Activated CD4-positive, CD25-positive, alpha-beta regulatory T cell treated with anti-CD3 and anti-CD28 coated beads, Interleukin-2, amount 50 U/mL, for 16 hours (primary cell): ENCODE data around the gene ELMO1.

Experiments used
- DNase-seq: peaks from one replicate; pipeline ENCODE4 v3.0.0-alpha.2; 2020; ENCODE audit warnings: low read depth, low spot score

The ELMO1 gene

DNA sequence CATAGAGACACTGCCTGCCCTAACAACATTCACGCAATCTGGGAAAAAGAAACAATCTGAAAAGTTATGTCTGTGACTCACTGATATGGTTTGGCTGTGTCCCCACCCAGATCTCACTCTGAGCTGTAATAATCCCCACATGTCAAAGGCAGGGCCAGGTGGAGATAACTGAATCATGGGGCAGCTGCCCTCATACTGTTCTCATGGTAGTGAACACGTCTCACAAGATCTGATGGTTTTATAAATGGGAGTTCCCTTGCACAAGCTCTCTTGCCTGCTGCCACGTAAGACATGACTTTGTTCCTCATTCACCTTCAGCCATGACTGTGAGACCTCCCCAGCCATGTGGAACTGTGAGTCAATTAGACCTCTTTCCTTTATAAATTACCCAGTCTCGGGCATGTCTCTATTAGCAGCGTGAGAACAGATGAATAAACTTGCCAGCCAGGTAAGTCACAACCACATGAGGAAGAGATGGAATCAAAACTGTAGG lies 382.8 kb downstream of the ELMO1 start:
- no peak for DNase-seq

DNA sequence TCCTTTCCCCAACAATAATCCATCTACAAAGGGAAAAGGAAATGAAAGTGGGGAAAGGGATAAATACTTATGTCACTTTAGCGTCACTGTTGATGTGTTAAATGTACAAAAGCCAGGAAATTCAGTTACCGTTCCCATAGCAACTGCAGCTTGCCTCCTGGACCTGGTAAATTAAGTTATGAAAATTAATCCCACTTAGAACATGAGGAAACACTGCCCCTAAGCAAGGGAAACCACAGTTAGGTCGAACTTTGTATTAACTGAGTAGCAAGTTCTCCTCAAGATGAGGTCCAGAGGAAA lies 386.2 kb downstream of the ELMO1 start:
- no peak for DNase-seq

DNA sequence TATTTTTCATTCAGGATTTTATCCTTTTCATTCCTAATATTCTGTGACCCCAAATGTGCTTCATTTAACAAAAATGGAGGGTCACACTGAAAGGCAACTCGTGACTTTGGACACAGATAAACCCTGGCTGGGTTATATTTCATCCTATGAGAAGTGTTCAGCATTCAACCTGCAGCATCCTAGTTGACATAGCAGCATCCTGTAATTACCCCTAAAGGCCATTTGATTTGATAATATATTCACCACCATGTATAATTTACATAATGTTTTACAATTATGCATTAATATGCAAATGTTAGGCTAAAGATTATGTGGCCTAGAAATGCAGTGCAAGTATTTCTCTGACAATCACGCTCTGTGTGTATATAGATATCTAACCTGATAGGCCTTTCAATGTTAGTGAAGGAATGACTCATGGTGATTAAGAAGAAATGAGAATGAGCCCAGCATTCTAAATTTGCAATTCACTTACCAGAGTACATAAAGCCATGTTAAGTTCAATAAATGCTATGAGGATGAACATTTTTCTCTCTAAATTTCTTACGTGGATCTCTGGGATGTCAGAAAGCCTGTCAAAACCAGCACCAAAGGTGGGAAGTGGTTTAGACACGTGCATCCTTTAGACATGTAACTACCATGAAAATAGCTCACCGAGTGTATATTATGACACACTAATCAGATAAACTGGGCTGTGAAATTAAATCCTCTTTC lies 386.7 kb downstream of the ELMO1 start:
- no peak for DNase-seq

DNA sequence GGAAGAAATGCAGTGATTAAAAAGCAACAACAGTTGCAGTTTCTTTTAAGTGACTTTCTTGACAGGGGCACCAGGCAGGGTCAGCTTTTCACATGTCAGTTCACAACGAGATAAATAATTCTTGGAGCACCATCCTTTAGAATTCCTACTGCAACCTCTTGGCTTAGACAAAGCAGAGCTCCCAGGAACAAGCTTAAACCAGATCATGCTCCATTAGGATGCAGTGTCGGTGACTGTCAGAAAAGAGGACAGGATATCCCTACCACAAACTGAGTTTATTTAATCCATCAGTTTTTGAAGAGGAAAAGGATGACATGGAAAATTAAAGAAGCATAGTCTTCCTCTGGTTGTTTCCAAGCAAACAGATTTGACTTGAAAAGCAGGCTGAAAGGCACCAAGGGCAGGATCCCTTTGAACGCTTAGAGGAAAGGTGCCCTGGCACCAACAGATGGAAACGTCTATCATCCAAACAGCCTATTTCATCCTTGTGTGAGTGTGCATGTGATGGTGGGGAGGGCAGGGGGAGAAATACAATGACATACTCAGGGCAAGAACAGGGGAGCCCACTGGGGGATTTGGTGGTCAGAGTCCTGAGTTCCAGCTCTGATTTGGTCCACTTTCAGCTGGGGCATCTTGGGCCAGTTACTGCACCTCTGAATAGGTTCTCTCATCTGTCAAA lies 392.3 kb downstream of the ELMO1 start:
- DNase-seq = no peak

DNA sequence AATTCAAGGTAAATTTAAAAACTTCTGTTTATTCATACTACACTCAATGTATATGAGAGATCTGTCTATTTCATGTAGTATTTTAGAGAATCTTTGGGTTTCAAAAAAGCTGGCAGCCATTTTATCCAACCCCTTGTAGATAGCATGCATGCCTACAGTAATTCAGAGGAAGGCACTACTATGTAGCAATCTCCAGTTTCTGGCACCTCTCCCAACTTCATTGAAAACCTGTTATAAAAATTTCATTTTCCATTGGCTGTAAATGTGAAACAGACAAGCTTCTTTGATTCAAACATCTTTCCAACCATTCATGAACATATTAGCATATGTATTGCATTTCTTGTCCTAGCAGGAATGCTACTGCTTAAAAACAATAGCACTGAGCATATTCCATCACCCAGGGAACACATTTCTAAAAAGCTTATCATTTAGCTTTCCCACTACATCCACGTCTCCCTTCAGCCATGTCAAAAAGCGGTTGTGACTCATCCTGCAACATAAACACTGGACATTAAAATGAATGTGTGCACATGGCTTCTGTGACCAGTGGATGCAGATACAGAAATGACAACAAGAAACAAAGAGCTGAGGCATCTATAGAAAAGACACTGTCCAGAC lies 393.9 kb downstream of the ELMO1 start:
- DNase-seq = no peak

DNA sequence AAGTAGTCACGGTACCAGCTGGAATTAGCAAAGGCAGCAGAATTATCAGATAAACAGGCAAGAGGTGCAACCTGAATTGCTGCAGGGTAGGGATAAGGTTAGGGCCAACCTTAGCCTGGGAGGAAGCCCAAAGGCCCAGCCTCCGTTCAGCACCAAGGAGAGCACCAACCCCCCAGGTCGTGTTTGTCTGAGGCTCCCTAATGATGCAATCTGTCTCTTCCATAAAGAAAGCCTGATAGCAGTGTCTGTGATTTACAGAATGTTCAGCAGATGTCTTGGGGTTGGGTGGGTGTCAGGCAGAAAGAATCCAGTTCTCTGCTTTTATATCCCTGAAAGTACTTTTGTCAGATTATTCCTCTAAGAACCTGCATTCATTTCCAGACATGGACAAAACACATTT lies 396.0 kb downstream of the ELMO1 start:
- no peak for DNase-seq

DNA sequence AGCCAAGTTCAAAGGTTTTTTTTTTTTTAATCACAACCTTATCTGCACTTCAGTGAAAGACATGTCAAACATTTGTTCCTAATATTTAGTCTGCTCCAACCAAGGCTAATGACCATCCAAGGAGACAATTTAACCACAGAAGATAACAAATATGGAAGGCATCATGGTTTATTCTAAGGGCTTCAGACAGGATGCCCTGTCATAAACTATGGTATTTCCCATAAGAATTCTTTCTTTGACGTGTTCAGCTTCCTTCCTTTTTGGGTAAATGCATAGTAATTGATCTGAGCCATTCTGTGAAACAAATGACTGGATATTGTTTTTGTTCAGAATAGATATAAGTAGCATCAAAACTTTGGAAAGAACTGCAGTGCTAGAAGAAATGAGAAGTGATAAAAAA lies 397.9 kb downstream of the ELMO1 start:
- DNase-seq = no peak

DNA sequence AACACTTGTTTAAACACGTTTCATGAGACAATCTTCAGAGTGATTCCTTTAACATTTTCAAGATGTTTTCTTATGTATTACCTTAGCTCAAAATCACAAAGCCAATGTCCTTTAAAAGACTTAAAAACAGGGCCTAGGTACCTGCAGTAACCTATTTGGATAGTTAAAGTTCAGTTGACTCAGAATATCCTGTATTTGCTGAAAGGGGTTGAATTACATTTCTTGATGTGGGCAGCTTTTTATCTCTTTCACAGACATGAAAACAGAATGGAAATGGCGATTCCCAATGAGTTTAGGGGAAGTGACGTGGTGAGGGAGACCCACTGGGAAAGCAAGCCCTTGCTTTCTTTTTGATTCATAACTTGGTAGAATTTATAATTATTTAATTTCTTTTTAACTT lies 400.0 kb downstream of the ELMO1 start:
- DNase-seq = no peak

DNA sequence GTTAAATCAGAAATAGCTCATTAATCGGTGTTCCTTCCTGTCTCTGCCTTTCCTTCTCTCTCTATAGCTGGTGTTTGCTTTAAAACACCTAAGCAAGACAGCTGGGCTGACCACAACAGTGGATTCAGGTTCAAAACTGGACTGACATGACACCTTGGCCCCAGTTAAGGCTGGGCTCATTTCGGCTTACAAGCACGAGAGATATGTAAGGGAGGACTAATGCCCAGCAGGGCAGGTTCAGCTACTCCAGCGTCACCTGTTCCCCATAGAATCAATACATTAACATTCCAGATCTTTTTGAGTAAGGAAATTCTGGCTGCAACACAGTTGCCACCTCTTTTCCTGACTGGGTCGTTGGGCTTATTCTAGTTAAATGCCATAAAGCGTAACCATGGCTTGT lies 401.4 kb downstream of the ELMO1 start:
- no peak for DNase-seq

DNA sequence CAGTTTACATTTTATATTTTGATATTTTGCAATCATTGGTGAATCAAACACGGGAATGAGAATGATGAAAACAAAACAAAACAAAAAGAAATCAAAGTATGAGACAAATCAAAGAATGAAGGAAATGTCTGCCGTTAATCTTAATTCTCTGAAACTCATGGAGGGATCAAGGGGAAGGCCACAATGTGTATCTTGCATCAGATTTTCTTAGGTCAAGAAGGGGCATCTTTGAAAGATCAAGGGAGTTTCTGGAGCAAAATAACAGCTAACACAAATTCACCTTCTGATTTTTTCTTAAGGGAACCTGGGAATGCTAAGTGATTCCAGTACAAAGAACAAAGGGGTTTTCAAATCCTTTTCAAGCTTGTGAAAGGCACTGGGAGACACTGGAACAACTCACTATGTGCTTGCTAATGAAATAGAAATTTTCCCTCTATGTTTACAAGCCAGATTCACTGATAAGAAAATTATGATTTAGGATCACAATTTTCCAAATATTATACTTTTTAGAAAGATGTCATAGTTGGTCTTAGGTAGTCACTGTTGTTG lies 402.1 kb downstream of the ELMO1 start:
- no peak for DNase-seq

DNA sequence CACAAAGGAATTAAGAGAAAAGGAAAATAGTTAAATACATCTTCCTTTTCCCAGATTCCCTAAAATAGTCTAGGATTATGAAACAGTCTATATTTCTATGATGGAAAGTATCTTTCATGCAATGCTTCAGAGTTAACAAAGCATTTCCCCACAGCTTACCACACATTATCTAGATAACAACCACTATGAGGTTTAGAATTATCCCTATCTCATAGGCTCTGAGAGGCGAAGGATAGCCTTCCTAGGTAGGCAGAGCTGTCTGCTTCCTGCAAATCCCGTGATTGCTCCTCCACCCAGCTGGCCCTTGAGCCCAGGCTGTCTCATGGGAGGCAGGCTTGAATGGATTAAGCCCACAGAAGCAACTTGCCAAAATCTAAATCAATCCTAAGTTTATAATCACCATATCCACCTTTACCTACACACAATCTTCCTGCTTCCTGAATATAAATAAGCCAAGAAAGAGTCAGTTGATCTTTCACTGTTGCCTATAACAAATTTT lies 402.9 kb downstream of the ELMO1 start:
- no peak for DNase-seq

DNA sequence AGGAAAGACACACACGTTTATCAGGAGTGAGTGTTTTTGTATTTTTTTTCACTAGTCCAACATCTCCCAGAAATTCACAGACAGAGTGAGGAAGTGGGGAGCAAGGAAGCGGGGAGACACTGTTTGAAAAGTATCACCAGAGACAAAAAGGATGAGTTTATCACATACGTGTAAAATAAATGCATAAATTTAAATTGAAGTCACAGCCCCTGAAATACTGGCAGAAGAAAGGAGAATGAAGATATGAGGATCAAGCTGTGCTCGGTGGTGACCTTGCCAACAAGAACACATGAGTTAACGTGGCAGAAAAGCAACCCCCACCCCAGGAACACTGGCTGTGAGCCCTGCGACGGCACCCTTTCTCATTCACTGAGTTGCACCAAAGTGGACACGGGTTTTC lies 407.2 kb downstream of the ELMO1 start:
- DNase-seq = no peak

DNA sequence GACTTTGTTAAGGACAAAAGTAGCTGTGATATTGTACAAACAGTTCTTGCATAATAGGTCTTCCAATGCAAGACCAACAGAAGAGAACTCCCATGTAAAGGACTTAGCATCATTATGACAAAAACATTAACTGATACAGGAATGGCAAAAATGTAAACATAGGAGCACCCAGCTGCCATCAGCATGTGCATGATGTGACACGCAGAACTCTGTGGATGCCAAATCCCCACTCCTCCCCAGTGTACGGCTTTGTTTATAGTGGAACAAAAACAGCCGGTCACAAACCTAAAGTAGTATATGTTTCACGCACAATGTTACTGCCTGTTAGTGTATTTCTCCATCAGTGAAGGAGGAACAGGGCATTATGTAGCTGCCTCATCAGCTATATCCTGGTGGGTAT lies 408.3 kb downstream of the ELMO1 start:
- no peak for DNase-seq

DNA sequence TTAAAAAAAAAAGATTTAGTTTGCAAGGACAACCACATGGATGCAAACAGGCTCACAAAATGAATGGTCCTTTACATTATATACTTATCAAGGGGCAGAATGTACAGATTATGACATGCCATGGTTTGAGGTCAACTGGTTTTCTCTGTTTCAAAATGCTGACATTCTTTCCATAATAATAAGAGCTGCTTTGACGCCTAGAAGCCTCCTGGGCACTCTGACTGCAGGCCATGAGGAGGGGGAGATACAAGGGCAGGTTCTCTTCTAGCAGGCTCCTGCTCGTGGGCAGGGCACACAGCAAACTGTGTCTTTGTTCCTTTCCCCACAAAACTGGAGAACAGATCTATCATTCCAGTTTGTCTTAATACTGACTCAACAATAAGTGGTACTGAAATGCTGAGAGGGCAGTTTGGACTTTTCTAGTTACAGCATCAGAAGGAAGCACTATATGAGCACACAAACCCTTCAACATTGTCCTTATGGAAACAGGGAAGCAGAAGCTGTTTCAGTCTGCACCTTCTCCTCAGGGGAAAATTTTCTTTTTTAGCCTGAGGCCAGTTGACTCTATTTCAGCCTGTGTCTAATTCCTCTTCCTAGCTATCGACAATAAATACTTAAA lies 409.4 kb downstream of the ELMO1 start:
- DNase-seq = no peak

DNA sequence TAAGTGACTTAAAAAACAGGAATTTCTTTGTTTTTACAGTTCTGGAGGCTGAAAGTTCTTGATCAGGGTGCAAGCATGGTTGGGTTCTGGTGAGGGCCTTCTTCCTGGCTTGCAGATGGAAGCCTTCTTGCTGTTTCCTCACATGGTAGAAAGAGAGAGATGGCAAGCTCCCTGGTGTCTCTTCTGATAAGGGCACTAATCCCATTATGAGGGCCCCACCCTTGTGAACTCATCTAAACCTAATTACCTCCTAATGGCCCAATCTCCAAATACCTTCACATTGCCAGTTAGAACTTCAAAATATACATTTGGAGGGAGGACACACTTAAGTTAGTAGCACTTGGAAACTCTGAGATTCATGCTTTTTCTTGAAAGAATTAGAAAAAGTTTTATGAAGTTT lies 410.0 kb downstream of the ELMO1 start:
- no peak for DNase-seq

DNA sequence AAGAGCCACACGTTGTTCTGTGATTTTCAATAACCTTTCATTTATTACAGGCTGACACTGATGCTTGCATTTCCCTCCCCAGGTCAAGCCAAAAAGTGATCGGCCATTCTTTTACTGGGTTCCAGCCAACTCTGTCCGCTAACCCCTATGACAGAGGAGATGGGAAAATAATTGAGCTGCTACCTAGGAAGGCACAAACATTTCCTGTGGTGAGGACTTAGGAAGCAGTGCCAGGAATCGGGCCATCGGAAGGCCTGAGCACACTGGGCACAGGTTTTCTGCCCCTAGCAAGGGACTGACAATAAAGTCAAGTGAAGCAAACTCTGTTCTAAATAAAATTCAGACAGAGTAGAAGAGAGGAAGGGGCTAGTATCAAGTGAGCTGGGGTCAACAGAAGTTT lies 411.4 kb downstream of the ELMO1 start:
- no peak for DNase-seq

DNA sequence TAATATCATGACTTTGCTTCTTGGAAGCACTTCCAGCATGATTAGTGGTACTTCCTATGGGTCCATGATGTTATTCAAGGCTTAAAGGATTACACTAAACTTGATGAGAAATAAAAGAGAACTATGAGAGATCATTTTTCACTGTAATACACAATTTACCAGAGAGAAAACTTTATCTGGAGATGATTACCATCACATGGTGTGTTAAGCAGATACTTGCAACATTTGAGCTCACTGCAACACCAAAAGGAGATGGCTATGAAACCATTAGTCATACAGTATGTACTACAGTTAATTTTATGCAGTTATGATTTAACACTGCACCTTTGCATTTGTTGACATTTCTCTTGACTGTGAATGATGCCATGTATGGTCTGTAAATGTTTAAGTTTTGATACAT lies 413.0 kb downstream of the ELMO1 start:
- no peak for DNase-seq

DNA sequence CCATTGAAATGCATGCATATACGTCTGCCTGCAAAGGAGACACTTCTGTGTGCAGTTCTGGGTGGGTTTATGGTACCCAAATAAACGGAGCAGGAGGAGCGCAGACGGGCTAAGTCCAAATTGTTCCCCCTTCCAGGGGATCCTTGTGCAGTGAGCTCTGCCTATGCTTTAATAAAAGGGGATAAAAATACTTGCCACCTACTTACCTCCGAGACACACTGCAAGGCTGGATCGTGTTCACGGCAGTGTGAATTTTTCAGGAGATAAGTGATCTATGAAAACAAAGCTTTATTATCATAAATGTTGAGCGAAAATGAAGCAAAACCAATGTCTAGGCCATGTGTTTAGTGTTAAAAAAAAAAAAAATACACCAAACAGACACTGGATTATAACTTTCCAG lies 415.5 kb downstream of the ELMO1 start:
- no peak for DNase-seq

DNA sequence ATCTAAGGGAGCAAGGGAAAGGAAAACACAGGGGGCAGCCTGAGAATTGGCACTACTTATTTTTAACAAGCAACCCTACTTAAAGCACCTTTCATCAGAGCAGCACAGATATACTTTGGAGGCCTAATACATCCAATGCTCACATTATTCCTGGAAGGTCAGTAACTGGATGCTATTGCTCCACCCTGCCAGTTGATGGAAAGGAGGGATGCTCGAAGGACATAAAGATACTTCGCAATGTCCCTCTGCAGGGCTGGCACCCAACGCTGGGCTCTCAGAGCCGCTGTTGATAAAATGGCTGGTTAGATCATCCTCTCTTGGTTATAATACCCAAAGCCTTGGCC lies 416.4 kb downstream of the ELMO1 start:
- no peak for DNase-seq

DNA sequence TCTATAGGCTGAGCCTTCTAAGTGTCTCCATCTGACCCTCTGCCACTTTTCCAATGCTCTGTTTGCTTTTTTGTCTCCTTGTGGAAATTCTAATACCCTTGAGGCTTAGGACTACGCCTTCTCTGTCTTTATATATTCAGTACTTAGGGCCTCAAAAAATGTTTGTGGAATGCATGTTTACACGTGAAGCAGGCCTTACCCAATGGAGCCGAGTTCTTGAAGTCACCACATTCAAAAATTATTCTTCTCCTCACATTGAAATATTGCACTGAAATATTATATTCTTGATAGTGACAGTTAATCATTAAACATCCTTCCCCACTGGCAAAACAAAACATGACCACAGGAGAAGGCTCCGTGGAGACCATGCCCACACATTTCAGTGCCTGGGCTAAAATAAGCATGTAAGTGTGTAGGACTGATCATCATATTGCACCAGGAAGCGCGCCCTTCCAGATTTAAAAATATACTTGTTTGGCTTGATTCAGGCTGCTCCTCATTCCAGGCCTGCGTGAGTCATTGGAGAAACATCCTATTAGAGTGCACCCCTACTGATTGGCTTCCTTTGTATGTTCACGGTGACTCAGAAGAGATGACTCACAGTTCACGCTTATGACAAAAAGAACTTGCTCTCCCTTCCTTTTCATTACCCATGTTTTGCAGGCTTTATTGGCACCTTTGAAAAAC lies 416.9 kb downstream of the ELMO1 start:
- no peak for DNase-seq

DNA sequence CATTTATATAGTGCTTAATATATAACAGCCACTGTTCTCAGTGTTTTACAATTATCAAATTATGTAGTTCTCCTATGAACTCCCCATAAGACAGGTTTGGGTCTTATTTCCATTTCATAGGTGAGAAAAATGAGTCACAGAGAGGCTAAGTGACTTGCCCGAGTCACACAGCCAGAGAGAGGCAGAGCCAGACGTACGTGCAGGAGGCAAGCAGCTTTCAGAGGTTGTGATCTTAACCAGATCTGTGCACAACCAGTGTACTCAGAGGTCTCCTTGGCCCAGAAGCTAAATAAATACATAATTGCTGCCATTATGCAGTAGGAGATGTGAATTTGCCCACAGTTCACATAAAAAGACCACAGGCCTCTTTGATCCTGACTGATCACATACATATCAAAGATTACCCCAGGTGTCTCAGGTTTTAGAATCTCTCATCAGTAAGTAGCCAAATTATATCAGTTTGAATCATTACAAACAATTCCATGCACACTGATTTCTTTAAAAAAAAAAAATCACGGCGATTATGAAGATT lies 419.7 kb downstream of the ELMO1 start:
- no peak for DNase-seq
